Endometrial microvascular endothelial cells (primary cell): Measurements from ENCODE around the gene TRIM23. TPM values are rescaled to one million over a fixed set of nuclear protein-coding genes. Genes with fewer than 3 reads are reported as not detected.
"Not testable (repeated sequence)": the region's sequence is repeated elsewhere in the genome, so short reads cannot be mapped to it uniquely, and the experiment has no call there.

Experiments used
- in situ Hi-C: cut with HindIII; loops from 2 replicates; pipeline ENCODE4 v1.10.0; 2017; ENCODE audit warnings: low sequenced_read_pairs, low pct_unique_long_range_greater_than_20kb; ENCODE audit errors: inconsistent ontology term
- total RNA-seq: library from RNA; depleted of rRNA; stranded (reverse); fragments of >200 nt; gene quantifications from one replicate; pipeline ENCODE4 v1.2.3, GENCODE V29; 2015; ENCODE audit errors: inconsistent ontology term

TRIM23 gene
- 9.2 TPM for total RNA-seq

- in situ Hi-C loops, result no loop called here
These were observed at the start of gene TRIM23 for GRCh38 chr5:65624025-65624570. Gene TRIM23 (minus strand): TSS chr5:65624333. CDS start chr5:65624274, 59 bp downstream.

GRCh38 chr5:65672796-65673195 is 48.7 kb upstream of the TRIM23 start:
- in situ Hi-C loops, result no loop called here

- in situ Hi-C loops, result no loop called here
These were observed 44.6 kb upstream of the TRIM23 start for GRCh38 chr5:65668696-65669095.

GRCh38 chr5:65663804-65664521 is 39.8 kb upstream of the TRIM23 start:
- in situ Hi-C loops, result no loop called here

GRCh38 chr5:65654713-65655112 is 30.6 kb upstream of the TRIM23 start:
- in situ Hi-C loops, result no loop called here

- in situ Hi-C loops, result no loop called here
These were observed 27.0 kb upstream of the TRIM23 start for GRCh38 chr5:65651144-65651543.

- in situ Hi-C loops, result no loop called here
These were observed 23.8 kb upstream of the TRIM23 start for GRCh38 chr5:65647941-65648340.

GRCh38 chr5:65646938-65647337 is 22.8 kb upstream of the TRIM23 start:
- in situ Hi-C loops, result no loop called here

GRCh38 chr5:65640240-65640639 is 16.1 kb upstream of the TRIM23 start:
- in situ Hi-C loops, result no loop called here

GRCh38 chr5:65630981-65631380 is 6.8 kb upstream of the TRIM23 start:
- in situ Hi-C loops, result no loop called here

- in situ Hi-C loops, result no loop called here
These were observed 1.6 kb upstream of the TRIM23 start for GRCh38 chr5:65625743-65626142.

- in situ Hi-C loops, result no loop called here
These were observed 730 bp upstream of the TRIM23 start, which contains the start of the genes SHLD3 and TRAPPC13 for GRCh38 chr5:65624571-65625555. Gene SHLD3 (plus strand): TSS chr5:65625027. CDS start chr5:65629588, 4,561 bp downstream. Gene TRAPPC13 (plus strand): TSS chr5:65625027. CDS start chr5:65625061, 34 bp downstream.

GRCh38 chr5:65623482-65623881 is 651 bp downstream of the TRIM23 start:
- in situ Hi-C loops, result no loop called here

- in situ Hi-C loops, result not testable (repeated sequence)
These were observed 2.2 kb downstream of the TRIM23 start for GRCh38 chr5:65621961-65622360.

GRCh38 chr5:65620021-65620420 is 4.1 kb downstream of the TRIM23 start:
- in situ Hi-C loops, result no loop called here

GRCh38 chr5:65612298-65612907 is 11.7 kb downstream of the TRIM23 start:
- in situ Hi-C loops, result no loop called here

- in situ Hi-C loops, result no loop called here
These were observed 12.6 kb downstream of the TRIM23 start for GRCh38 chr5:65611524-65611923.

GRCh38 chr5:65601761-65602160 is 22.4 kb downstream of the TRIM23 start:
- in situ Hi-C loops, result not testable (repeated sequence)

- in situ Hi-C loops, result no loop called here
These were observed 35.4 kb downstream of the TRIM23 start for GRCh38 chr5:65588694-65589093.
